Measurements from ENCODE around the gene NISCH.

NISCH gene

DNA sequence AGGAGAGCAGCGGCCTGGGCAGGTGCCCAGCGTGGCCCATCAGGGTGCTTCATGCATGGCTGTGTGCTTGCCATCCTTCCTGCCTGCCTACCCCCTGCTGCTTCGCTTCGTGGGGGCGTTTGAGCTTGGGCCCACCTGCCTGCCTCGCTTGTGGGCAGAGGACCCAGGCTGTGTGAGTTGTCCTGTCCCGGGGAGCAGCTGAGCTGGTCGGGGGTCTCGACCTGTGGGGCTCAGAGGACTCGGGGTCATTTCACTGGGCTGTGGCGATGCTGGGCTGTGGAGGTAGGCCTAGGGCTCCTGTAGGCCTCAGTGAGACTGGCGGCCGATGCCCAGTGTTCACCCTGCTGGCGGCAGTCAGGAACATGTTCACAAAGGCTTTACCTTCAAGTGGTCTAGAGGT, 27.7 kb downstream of the NISCH start:
- peaks cover 4 to 18% of the 10 kb centered on the region in 2 donors for H3K4me1 ChIP-seq (ENCODE audit: control insufficient read depth in 2 of 2, insufficient read depth in 1 of 2, low read depth in 1 of 2, low read length in 2 of 2)
- no peak overlapping the region for H2AK5ac ChIP-seq (ENCODE audit: low read depth, low read length)
- no peaks in the 10 kb centered on the region for H3K9me3 ChIP-seq (replicated peaks in 1 of 2; ENCODE audit: control insufficient read depth in 2 of 2, insufficient read depth in 1 of 2, low read depth in 1 of 2, low read length in 2 of 2)
- H3K4ac ChIP-seq (ENCODE audit: low read length) = no peak overlapping the region
- peak overlapping the region; percentile 19 for H2BK120ac ChIP-seq (ENCODE audit: low read depth, low read length)
- peaks cover 74 to 98% of the 10 kb centered on the region in 2 donors for H3K36me3 ChIP-seq (replicated peaks in 1 of 2; ENCODE audit: control insufficient read depth in 2 of 2, insufficient read depth in 2 of 2, low read length in 2 of 2)
- no peak overlapping the region for H4K8ac ChIP-seq (ENCODE audit: low read depth, low read length)
- H2BK15ac ChIP-seq (ENCODE audit: low read length) = no peak overlapping the region
- H3K18ac ChIP-seq (ENCODE audit: low read length) = no peak overlapping the region
- H3K23ac ChIP-seq (ENCODE audit: low read depth, low read length, poor library complexity) = peak overlapping the region; percentile 82
- H3K79me1 ChIP-seq (ENCODE audit: low read depth, low read length) = peaks cover 1% of the 10 kb centered on the region
- H2BK12ac ChIP-seq (ENCODE audit: low read length) = no peak overlapping the region
- H4K91ac ChIP-seq (ENCODE audit: low read depth, low read length, poor library complexity) = no peak overlapping the region
- no peak overlapping the region for H3K27ac ChIP-seq (replicated peaks; ENCODE audit: low read length)
- no peak overlapping the region for H3K4me3 ChIP-seq (ENCODE audit: low read length in 2 of 2)
- H3K4me2 ChIP-seq (ENCODE audit: insufficient read depth, low read length, poor library complexity, severe bottlenecking) = no peak overlapping the region
- peak overlapping the region; percentile 26 for H2BK5ac ChIP-seq (ENCODE audit: low read length)
- H3K9ac ChIP-seq (ENCODE audit: low read depth, low read length, poor library complexity) = peak overlapping the region; percentile 78
- WGBS, 2 donors (ENCODE audit: extremely low coverage in 2 of 2, insufficient read length in 2 of 2, insufficient replicate concordance in 1 of 2) = no CpG with 5 or more reads among the region's 14 CpGs
- DNase-seq (ENCODE audit: low spot score) = no peak
- no peak overlapping the region for H2AFZ ChIP-seq (ENCODE audit: low read length)
- H3K27me3 ChIP-seq (ENCODE audit: control insufficient read depth in 3 of 3, insufficient read depth in 3 of 3, low read depth in 1 of 3, low read length in 3 of 3) = no peaks in the 10 kb centered on the region
- H3K14ac ChIP-seq (ENCODE audit: low read length) = peak overlapping the region; percentile 58

DNA sequence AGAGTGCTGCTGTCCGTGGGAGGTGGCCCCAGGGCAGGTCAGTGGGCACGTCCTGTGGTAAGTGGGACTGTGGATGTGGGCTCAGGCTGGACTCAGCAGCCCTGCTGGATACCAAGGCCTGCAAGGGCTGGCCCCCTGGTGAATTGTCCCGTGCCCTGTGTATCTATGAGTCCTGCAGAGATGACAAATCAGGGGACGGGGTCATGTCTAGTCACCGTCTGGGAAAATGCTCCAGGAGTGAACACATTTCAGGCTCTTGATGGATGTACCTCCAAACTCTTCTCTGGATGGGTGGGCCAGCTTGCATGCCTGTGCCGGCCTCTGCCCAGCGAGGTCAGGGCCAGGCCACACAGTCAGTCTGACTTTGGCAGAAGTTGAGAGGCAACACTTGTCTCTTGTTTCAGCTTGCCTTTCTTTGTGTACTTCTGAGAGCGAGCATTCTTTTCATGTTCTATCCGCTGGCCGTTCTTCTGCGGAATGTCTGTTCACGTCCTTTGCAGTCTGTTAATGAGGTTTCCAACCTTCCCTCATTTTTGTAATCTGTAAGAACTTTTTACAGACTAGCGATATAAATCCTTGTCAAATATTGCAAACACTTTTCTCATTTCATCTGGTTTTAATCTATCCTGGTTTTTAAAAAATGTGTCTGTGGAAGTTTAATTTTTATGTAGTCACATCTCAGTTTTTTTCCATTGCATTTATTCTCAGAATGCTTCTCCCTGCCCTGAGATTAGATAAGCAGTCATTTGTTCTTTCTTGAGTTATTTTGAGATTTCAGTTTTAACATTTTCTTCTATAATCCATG, 28.4 kb downstream of the NISCH start:
- Histone ChIP-seq H3K18ac (ENCODE audit: low read length) (no peak overlapping the region), H3K4me1 (ENCODE audit: control insufficient read depth in 2 of 2, insufficient read depth in 1 of 2, low read depth in 1 of 2, low read length in 2 of 2) (peaks cover 4 to 18% of the 10 kb centered on the region in 2 donors), H3K27me3 (ENCODE audit: control insufficient read depth in 3 of 3, insufficient read depth in 3 of 3, low read depth in 1 of 3, low read length in 3 of 3) (no peaks in the 10 kb centered on the region), H2AFZ (ENCODE audit: low read length) (no peak overlapping the region), H3K9ac (ENCODE audit: low read depth, low read length, poor library complexity) (peak overlapping the region; percentile 78), H3K23ac (ENCODE audit: low read depth, low read length, poor library complexity) (peak overlapping the region; percentile 49), H2BK5ac (ENCODE audit: low read length) (peak overlapping the region; percentile 26), H3K4me3 (ENCODE audit: low read length in 2 of 2) (no peak overlapping the region), H4K91ac (ENCODE audit: low read depth, low read length, poor library complexity) (no peak overlapping the region), H3K4ac (ENCODE audit: low read length) (no peak overlapping the region), H3K79me1 (ENCODE audit: low read depth, low read length) (peaks cover 1% of the 10 kb centered on the region), H2BK12ac (ENCODE audit: low read length) (no peak overlapping the region), H3K27ac (replicated peaks; ENCODE audit: low read length) (no peak overlapping the region), H4K8ac (ENCODE audit: low read depth, low read length) (no peak overlapping the region), H3K4me2 (ENCODE audit: insufficient read depth, low read length, poor library complexity, severe bottlenecking) (no peak overlapping the region), H2BK120ac (ENCODE audit: low read depth, low read length) (no peak overlapping the region), H3K9me3 (replicated peaks in 1 of 2; ENCODE audit: control insufficient read depth in 2 of 2, insufficient read depth in 1 of 2, low read depth in 1 of 2, low read length in 2 of 2) (no peaks in the 10 kb centered on the region), H2BK15ac (ENCODE audit: low read length) (no peak overlapping the region), H3K14ac (ENCODE audit: low read length) (no peak overlapping the region), H3K36me3 (replicated peaks in 1 of 2; ENCODE audit: control insufficient read depth in 2 of 2, insufficient read depth in 2 of 2, low read length in 2 of 2) (peaks cover 73 to 97% of the 10 kb centered on the region in 2 donors), H2AK5ac (ENCODE audit: low read depth, low read length) (peak overlapping the region; percentile 27)
- WGBS, 2 donors (ENCODE audit: extremely low coverage in 2 of 2, insufficient read length in 2 of 2, insufficient replicate concordance in 1 of 2) = no CpG with 5 or more reads among the region's 13 CpGs
- no peak for DNase-seq (ENCODE audit: low spot score)

DNA sequence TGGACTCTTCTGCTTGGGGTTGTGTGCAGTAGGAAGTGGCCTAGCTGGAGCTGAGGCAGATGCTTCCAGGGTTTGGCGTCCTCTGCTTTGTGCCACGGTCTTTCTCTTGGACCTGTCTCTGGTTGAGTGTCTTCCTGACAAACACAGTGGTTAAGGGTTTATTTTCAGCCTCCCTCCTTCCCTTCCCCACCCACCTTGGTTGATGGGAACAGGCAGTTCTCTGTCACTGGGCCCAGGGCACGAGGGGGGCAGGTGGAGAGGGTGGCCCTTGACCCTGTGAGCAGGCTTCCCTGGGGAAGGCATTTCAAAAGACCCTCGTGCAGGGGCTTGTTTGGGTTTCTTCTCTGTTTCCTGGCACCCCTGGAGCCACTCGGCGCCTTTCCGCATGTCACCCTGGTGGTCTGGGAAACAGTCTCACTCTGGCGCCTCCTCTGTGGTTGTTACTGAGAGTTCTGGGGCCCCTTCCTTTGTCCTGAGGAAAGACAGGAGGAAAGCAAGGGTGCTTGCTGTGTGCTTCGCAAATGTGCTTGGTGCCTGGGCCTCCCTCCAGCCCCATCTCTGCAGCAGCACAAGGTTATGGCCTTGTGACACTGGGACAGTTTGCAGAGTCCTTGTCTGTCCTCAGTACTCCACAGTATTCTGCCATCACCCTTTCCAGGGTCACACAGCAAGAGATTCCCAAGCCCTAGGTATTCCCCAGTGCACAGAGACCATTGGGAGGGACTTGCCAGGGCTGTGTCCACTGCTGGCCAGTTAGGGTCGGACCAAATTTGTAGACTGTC, 29.5 kb downstream of the NISCH start:
- Histone ChIP-seq H3K36me3 (replicated peaks in 1 of 2; ENCODE audit: control insufficient read depth in 2 of 2, insufficient read depth in 2 of 2, low read length in 2 of 2) (peaks cover 73 to 97% of the 10 kb centered on the region in 2 donors), H2AFZ (ENCODE audit: low read length) (no peak overlapping the region), H4K8ac (ENCODE audit: low read depth, low read length) (no peak overlapping the region), H4K91ac (ENCODE audit: low read depth, low read length, poor library complexity) (no peak overlapping the region), H3K27ac (replicated peaks; ENCODE audit: low read length) (no peak overlapping the region), H3K27me3 (ENCODE audit: control insufficient read depth in 3 of 3, insufficient read depth in 3 of 3, low read depth in 1 of 3, low read length in 3 of 3) (no peaks in the 10 kb centered on the region), H3K9ac (ENCODE audit: low read depth, low read length, poor library complexity) (no peak overlapping the region), H2BK15ac (ENCODE audit: low read length) (no peak overlapping the region), H2AK5ac (ENCODE audit: low read depth, low read length) (no peak overlapping the region), H3K79me1 (ENCODE audit: low read depth, low read length) (peaks cover 1% of the 10 kb centered on the region), H2BK12ac (ENCODE audit: low read length) (no peak overlapping the region), H2BK120ac (ENCODE audit: low read depth, low read length) (no peak overlapping the region), H3K4me1 (ENCODE audit: control insufficient read depth in 2 of 2, insufficient read depth in 1 of 2, low read depth in 1 of 2, low read length in 2 of 2) (peaks cover 4 to 18% of the 10 kb centered on the region in 2 donors), H3K18ac (ENCODE audit: low read length) (no peak overlapping the region), H3K4me3 (ENCODE audit: low read length in 2 of 2) (no peak overlapping the region), H3K4me2 (ENCODE audit: insufficient read depth, low read length, poor library complexity, severe bottlenecking) (no peak overlapping the region), H3K14ac (ENCODE audit: low read length) (no peak overlapping the region), H2BK5ac (ENCODE audit: low read length) (no peak overlapping the region), H3K9me3 (replicated peaks in 1 of 2; ENCODE audit: control insufficient read depth in 2 of 2, insufficient read depth in 1 of 2, low read depth in 1 of 2, low read length in 2 of 2) (no peaks in the 10 kb centered on the region), H3K4ac (ENCODE audit: low read length) (no peak overlapping the region), H3K23ac (ENCODE audit: low read depth, low read length, poor library complexity) (no peak overlapping the region)
- WGBS, 2 donors (ENCODE audit: extremely low coverage in 2 of 2, insufficient read length in 2 of 2, insufficient replicate concordance in 1 of 2) = no CpG with 5 or more reads among the region's 10 CpGs
- no peak for DNase-seq (ENCODE audit: low spot score)

Data from neuronal stem cell (in vitro differentiated cells).